GM19468 (cell line): Measurements from ENCODE around the gene SLC9A9.

Source experiments
- ATAC-seq: cut with Tn5 transposase; IDR thresholded peaks from one replicate; pipeline ENCODE4 v1.9.1; 2021; ENCODE audit warnings: mild to moderate bottlenecking, moderate library complexity, moderate number of reproducible peaks; ENCODE audit not compliant: unreplicated experiment; ENCODE audit errors: extremely low read depth

Gene SLC9A9

GRCh38 chr3:143352850-143353550 is 495.3 kb downstream of the SLC9A9 start:
- no peak for ATAC-seq

- no peak for ATAC-seq
Observed at GRCh38 chr3:143351895-143352608, 496.2 kb downstream of the SLC9A9 start.

GRCh38 chr3:143351354-143351753 is 496.9 kb downstream of the SLC9A9 start:
- no peak for ATAC-seq

- ATAC-seq: no peak
Observed at GRCh38 chr3:143349455-143349854, 498.8 kb downstream of the SLC9A9 start.

- no peak for ATAC-seq
Observed at GRCh38 chr3:143348486-143349327, 499.6 kb downstream of the SLC9A9 start.

- no peak for ATAC-seq
Observed at GRCh38 chr3:143344516-143345165, 503.6 kb downstream of the SLC9A9 start.

GRCh38 chr3:143343944-143344343 is 504.3 kb downstream of the SLC9A9 start:
- no peak for ATAC-seq

GRCh38 chr3:143343031-143343430 is 505.2 kb downstream of the SLC9A9 start:
- no peak for ATAC-seq

GRCh38 chr3:143339451-143339850 is 508.8 kb downstream of the SLC9A9 start:
- ATAC-seq: no peak

- ATAC-seq: no peak
Observed at GRCh38 chr3:143337387-143337786, 510.9 kb downstream of the SLC9A9 start.

GRCh38 chr3:143334231-143334630 is 514.0 kb downstream of the SLC9A9 start:
- ATAC-seq: no peak

GRCh38 chr3:143333367-143333766 is 514.9 kb downstream of the SLC9A9 start:
- no peak for ATAC-seq

GRCh38 chr3:143332026-143332425 is 516.2 kb downstream of the SLC9A9 start:
- ATAC-seq: no peak

- ATAC-seq: no peak
Observed at GRCh38 chr3:143331350-143331749, 516.9 kb downstream of the SLC9A9 start.

GRCh38 chr3:143330296-143330868 is 517.9 kb downstream of the SLC9A9 start:
- ATAC-seq: no peak

- no peak for ATAC-seq
Observed at GRCh38 chr3:143329567-143330211, 518.6 kb downstream of the SLC9A9 start.

GRCh38 chr3:143328451-143328850 is 519.8 kb downstream of the SLC9A9 start:
- ATAC-seq: no peak

GRCh38 chr3:143326983-143327778 is 521.1 kb downstream of the SLC9A9 start:
- no peak for ATAC-seq
